Measurements from ENCODE around the gene SUMF2. TPM values are rescaled to one million over a fixed set of nuclear protein-coding genes. Genes with fewer than 3 reads are reported as not detected.
A peak's percentile ranks its signal among the peaks of the same experiment; 100 is the strongest.

SUMF2 gene
- total and polyA plus RNA-seq, 2 experiments from 2014 or later, result 32.9 to 45.7 TPM

GRCh38 chr7:56053993-56054392 lies 10.1 kb upstream of the SUMF2 start:
- Histone ChIP-seq H3K36me3 (ENCODE audit: insufficient read depth) (peaks cover 60% of the 10 kb centered on the region), H3K4me3 (no peak overlapping the region), H3K79me2 (replicated peaks; ENCODE audit: insufficient read depth) (peaks cover 79% of the 10 kb centered on the region), H3K9me2 (ENCODE audit: insufficient read depth) (no peaks in the 10 kb centered on the region), H4K20me1 (replicated peaks; ENCODE audit: insufficient read depth) (peaks cover 9% of the 10 kb centered on the region; the same call in 1 of the 2 replicates), H2AFZ (no peak overlapping the region), H3F3A (replicated peaks; ENCODE audit: low read depth) (peaks cover 28% of the 10 kb centered on the region; the same call in 1 of the 2 replicates), H3K4me1 (ENCODE audit: insufficient read depth) (peaks cover 17% of the 10 kb centered on the region), H3K27me3 (ENCODE audit: insufficient read depth) (no peaks in the 10 kb centered on the region), H3K27ac (ENCODE audit: low read depth) (0 out of 2 replicates have a peak overlapping the region, but pooled peaks have one; percentile 5), H3K4me2 (peak overlapping the region; percentile 100; the same call in 1 of the 2 replicates)
- H3K36me3 Mint-ChIP-seq (ENCODE audit: low read depth), result peaks cover 72% of the 10 kb centered on the region
- H3K27ac Mint-ChIP-seq, result no peak overlapping the region
- H3K4me3 Mint-ChIP-seq, result peak overlapping the region; percentile 49
- DNase-seq (ENCODE audit: low spot score) (no peak), ATAC-seq (no peak)
- H3K9me3 Mint-ChIP-seq, result peaks cover 2% of the 10 kb centered on the region; the same call in 1 of the 3 replicates
- peaks cover 10% of the 10 kb centered on the region; the same call in 2 of the 3 replicates for H3K4me1 Mint-ChIP-seq
- TF ChIP-seq, protein P1, sequence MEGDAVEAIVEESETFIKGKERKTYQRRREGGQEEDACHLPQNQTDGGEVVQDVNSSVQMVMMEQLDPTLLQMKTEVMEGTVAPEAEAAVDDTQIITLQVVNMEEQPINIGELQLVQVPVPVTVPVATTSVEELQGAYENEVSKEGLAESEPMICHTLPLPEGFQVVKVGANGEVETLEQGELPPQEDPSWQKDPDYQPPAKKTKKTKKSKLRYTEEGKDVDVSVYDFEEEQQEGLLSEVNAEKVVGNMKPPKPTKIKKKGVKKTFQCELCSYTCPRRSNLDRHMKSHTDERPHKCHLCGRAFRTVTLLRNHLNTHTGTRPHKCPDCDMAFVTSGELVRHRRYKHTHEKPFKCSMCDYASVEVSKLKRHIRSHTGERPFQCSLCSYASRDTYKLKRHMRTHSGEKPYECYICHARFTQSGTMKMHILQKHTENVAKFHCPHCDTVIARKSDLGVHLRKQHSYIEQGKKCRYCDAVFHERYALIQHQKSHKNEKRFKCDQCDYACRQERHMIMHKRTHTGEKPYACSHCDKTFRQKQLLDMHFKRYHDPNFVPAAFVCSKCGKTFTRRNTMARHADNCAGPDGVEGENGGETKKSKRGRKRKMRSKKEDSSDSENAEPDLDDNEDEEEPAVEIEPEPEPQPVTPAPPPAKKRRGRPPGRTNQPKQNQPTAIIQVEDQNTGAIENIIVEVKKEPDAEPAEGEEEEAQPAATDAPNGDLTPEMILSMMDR (conservative IDR thresholded peaks at IDR 0.05; ENCODE audit: low read depth in 2 of 2), result no peak
- TF ChIP-seq, protein P2, sequence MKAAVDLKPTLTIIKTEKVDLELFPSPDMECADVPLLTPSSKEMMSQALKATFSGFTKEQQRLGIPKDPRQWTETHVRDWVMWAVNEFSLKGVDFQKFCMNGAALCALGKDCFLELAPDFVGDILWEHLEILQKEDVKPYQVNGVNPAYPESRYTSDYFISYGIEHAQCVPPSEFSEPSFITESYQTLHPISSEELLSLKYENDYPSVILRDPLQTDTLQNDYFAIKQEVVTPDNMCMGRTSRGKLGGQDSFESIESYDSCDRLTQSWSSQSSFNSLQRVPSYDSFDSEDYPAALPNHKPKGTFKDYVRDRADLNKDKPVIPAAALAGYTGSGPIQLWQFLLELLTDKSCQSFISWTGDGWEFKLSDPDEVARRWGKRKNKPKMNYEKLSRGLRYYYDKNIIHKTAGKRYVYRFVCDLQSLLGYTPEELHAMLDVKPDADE (IDR thresholded peaks at IDR 0.05), result no peak
- TF ChIP-seq NANOG (IDR thresholded peaks at IDR 0.05; ENCODE audit: borderline replicate concordance) (no peak), JUNB (IDR thresholded peaks at IDR 0.05; ENCODE audit: unreplicated experiment) (no peak), EZH2 (IDR thresholded peaks at IDR 0.05; ENCODE audit: low read depth, unreplicated experiment) (no peak), STAT1 (IDR thresholded peaks at IDR 0.05; ENCODE audit: unreplicated experiment) (no peak), ZNF462 (CRISPR knock-in tag; IDR thresholded peaks at IDR 0.05) (no peak), EZH2phosphoT487 (IDR thresholded peaks at IDR 0.05; ENCODE audit: unreplicated experiment) (no peak), CREB1 (CRISPR knock-in tag; IDR thresholded peaks at IDR 0.05; ENCODE audit: low read depth) (no peak), ZNF331 (CRISPR knock-in tag; IDR thresholded peaks at IDR 0.05; ENCODE audit: low read depth) (no peak), POLR2AphosphoS5 (IDR thresholded peaks at IDR 0.05; ENCODE audit: low read depth) (no peak), ZNF114 (CRISPR knock-in tag; IDR thresholded peaks at IDR 0.05) (no peak)
- TF ChIP-seq, protein P3, sequence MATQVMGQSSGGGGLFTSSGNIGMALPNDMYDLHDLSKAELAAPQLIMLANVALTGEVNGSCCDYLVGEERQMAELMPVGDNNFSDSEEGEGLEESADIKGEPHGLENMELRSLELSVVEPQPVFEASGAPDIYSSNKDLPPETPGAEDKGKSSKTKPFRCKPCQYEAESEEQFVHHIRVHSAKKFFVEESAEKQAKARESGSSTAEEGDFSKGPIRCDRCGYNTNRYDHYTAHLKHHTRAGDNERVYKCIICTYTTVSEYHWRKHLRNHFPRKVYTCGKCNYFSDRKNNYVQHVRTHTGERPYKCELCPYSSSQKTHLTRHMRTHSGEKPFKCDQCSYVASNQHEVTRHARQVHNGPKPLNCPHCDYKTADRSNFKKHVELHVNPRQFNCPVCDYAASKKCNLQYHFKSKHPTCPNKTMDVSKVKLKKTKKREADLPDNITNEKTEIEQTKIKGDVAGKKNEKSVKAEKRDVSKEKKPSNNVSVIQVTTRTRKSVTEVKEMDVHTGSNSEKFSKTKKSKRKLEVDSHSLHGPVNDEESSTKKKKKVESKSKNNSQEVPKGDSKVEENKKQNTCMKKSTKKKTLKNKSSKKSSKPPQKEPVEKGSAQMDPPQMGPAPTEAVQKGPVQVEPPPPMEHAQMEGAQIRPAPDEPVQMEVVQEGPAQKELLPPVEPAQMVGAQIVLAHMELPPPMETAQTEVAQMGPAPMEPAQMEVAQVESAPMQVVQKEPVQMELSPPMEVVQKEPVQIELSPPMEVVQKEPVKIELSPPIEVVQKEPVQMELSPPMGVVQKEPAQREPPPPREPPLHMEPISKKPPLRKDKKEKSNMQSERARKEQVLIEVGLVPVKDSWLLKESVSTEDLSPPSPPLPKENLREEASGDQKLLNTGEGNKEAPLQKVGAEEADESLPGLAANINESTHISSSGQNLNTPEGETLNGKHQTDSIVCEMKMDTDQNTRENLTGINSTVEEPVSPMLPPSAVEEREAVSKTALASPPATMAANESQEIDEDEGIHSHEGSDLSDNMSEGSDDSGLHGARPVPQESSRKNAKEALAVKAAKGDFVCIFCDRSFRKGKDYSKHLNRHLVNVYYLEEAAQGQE (IDR thresholded peaks at IDR 0.05; ENCODE audit: unreplicated experiment), result no peak
- H3K27me3 Mint-ChIP-seq (ENCODE audit: insufficient read depth, low read depth, poor library complexity), result no peaks in the 10 kb centered on the region

Data from GM23338 (cell line).